ENCODE results near the gene PGM2L1.

DNA sequence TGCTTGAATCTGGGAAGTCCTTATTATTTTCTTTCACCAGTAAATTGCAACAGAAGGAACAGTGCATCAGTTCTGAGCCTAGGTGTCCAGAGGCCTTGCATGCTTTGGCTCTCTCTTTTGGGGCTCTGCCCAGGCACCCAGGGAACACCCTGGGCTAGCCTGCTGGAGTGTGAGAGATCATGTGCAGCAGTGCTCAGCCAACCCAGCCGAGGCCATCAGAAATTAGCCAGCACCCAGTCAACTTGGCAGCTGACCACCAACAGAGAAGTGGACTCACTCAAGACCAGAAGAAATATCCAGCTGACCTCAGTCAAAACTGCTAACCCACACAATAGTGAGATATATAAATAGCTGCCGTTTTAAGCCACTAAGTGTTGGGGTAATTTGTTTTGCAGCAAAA, 75.6 kb downstream of the PGM2L1 start:
- TF ChIP-seq POLR2AphosphoS5 (IDR thresholded peaks at IDR 0.05; ENCODE audit: low read depth, low read length) (no peak), POLR2A (IDR thresholded peaks at IDR 0.05; ENCODE audit: low read depth, low read length) (no peak), TAF1 (IDR thresholded peaks at IDR 0.05; ENCODE audit: borderline replicate concordance, low read depth, low read length) (no peak)

Measured in GM12892 (cell line).